HG03159 (cell line): ENCODE data around the gene KCTD17.

Experiments
- ATAC-seq: cut with Tn5 transposase; IDR thresholded peaks from one replicate; pipeline ENCODE4 v1.9.1; 2021; ENCODE audit warnings: mild to moderate bottlenecking, moderate library complexity; ENCODE audit not compliant: unreplicated experiment

KCTD17 gene

DNA sequence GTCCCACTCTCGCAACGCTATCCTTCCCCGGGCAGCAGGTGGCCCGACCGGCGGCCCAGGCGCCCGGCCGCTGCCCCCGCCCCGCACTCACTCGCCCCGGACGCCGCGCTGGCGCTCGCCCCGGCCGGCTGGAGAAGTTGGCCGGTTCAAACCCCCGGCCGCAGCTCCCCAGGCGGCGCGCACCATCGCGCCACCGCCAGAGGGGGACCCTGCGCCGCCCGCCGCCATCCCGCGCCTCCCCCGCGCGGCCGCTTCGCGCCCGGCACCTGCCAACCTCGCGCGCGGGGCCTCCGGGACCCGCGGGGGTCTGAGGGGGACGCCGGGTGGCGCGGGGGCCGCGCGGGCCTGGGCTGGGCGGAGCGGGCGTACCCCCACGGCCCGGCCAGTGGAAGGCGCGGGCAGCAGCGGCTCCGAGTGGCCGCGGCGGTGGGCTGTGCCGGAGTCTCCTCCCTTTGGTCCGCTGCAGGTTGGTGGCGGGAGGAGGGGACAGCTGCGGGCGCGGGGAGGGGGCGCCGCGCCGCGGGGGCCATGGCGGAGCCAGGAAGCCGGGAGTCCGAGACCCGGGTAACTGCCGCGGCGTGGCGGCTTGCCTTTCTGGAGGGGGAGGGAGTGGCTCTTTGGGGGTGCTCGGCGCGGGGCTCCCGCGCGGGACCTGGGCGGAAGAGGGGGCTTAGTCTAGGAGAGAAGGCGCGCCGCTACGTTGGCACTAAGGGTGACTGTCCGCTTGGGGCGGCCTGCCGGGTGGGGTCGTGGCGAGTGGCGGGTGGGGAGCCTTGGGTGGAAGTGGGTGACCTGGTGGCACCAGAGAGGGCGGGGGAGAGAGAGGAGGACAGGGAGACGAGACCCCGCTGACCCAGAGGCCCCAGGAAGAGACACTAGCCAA is 32.0 kb upstream of the KCTD17 start, which contains the start of the genes MPST and TST:
Gene MPST, plus strand, starts transcription at position 434 of the 883 bp plus-strand sequence. Its CDS starts 95 bp downstream, at position 529.
Gene TST, minus strand, starts transcription at position 139 of the 883 bp plus-strand sequence. CDS start 715 bp downstream, outside the sequence.
- peak; percentile 59 for ATAC-seq

DNA sequence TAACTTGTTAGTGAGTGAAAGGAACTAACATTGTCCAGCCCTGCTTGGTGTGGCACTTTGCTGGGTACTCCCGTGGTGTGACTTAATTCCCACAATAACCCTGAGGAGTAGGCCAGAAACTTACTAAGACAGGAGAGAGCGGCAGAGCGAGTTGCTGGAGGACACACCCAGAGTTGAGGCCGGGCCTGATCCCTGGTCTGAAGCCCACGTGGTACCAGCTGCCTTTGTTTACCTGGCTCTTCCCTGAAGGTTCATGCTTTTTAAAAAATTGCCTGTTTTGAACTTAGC is 31.4 kb upstream of the KCTD17 start:
- ATAC-seq = no peak

DNA sequence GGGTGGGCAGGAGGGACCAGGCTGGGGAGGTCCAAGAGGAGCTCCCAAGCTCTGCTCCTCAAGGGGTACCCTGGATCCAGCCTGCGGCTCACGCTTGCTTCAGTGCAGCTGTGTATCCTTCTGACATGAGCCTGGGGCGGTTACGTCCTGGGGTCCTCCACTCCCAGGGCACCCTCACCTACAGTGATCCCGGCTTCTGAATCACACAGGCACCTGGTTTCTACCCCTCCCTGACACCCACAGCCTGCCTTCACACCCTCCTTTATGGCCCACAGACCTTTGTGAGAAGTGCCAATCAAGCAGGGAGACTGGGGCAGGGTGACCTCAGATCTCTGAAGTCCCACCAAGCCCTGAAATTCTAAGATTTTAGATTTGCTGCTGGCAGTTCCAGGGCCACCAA is 30.5 kb upstream of the KCTD17 start:
- ATAC-seq = no peak

DNA sequence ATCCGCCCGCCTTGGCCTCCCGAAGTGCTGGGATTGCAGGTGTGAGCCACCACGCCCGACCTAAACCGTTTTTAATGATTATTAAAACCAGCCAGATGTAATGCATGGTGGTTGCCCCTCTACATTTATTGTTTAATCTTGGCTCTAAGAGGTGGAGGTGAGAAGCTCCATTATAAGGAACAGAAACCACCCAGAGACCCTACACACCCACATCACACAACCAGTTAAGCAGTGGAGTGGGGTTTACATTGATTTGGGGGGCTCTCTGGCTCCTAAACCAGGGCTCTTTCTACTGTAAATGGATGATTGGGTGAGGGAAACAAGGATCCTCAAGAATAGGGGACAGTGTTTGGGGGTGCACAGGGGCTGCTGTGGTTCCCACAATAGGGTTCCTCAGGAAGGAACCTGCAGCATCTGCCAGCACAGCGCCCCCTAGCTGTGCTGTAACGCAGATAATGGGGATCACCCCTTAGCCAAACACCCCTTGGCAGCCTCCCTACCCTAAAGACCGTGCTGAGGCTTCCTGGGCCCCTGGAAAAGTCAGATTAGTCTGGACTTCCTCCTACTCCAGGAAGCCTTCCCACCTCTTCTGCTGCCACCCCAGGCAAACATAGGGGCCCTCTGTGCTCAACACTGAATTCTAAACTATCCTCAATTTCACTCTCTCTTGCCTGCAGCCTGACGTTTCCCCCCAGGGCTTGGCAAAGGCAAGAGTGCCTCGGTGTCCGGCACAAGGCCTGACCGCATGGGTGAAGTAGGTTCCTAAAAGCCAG is 29.6 kb upstream of the KCTD17 start:
- no peak for ATAC-seq

DNA sequence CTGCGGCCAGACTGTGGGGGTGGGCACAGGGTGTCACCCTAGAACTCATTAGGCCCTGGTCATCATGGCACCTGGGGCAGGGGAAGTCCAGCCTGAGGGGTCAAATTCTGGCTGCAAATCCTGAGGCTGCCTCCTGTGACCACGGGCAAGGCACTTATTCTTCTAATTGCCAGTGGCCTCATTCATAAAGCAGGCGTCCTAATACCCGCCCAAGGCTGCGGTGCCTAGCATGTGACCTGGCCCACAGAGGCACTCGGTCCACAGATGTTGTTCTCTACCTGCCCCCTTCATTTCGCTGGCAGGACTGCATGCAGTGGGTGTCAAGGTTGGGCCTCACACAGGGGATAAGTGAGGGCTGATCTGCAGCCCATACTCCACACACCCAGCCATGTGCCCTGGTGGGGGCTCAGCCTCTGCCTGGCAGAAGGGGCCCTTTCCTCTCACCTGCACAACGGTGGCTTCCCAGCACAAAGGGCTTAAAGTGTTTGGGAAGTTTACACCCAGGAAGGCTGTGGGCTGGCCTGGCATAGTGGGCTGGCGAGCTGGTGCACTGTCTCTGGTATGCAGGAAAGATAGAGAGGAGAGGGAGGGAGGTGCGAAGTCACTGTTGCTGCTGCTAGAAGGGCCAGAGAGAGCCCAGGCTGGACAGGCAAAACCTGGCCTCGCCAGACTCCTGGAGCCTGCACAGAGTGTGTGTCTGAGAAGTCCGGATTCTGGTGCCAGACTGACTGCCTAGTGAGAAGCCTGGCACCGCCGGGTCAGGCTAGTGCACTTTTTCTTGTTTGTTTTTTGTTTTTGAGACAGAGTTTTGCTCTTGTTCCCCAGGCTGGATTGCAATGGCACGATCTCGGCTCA is 28.8 kb upstream of the KCTD17 start:
- no peak for ATAC-seq

DNA sequence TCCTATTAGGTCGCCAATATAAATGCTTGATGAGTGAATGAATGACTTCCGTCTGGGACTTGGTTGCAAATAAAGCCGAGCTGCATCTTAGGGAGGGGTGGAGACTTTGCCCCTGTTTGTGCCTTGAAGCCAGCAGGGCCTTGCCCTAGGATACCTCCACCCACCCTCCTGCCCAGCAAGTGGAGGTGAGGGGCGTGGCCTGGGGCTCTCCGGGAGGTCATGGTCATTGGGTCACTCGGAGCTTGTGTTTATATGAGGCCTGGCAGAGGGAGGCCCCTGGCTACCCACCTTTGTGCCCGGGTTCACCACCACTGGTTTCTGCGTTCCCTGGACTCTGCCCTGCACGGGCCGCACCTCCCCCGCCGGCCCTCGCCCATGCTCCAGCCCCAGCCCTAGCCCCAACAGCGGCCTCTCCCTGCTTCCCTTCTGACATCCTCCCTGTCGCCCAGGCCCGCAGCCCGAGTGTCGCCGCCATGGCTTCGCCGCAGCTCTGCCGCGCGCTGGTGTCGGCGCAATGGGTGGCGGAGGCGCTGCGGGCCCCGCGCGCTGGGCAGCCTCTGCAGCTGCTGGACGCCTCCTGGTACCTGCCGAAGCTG is 27.7 kb upstream of the KCTD17 start:
- ATAC-seq = no peak

DNA sequence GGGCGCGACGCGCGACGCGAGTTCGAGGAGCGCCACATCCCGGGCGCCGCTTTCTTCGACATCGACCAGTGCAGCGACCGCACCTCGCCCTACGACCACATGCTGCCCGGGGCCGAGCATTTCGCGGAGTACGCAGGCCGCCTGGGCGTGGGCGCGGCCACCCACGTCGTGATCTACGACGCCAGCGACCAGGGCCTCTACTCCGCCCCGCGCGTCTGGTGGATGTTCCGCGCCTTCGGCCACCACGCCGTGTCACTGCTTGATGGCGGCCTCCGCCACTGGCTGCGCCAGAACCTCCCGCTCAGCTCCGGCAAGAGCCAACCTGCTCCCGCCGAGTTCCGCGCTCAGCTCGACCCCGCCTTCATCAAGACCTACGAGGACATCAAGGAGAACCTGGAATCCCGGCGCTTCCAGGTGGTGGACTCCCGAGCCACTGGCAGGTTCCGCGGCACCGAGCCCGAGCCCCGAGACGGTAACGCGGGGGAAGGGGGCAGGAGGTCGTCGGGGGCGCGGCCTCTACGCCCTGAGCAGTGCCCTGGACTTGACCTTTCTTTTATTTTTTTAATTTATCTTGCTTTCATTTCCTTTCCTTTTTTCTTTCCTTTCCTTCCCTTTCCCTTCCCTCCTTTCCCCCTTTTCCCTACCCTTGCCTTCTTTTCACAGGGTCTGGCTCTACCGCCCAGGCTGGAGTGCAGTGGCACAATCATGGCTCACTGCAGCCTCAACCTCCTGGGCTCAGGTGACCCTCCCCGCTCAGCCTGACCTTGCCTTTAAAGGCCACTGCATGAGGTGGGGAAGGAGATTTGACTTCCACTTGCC is 27.0 kb upstream of the KCTD17 start:
- ATAC-seq = no peak

DNA sequence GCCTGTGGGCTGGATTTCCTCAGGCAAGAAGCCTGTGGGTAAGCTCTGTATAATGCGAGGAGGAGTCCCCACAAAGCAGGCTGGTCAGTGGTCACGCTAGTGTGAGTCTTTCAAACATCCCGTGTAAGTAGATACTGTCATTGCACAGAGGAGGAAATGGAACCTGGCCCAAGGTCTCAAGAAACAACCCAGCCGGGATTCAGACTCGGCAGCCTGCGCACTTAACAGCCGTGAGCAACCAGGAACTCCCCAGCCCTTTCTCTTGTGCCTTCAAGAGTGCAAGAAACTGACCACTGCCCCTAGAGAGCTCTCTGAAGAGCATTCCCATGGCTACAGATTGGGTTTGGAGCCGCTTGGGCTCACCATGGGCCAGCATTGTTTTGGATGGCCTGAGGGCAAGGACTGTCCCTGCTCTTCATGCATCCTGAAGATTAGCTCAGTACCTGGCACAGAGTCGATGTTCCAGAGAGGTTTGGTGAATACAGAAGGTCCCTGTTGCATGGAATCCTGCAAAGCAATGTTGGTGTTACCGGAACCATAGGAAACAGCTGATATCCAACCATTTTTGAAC is 26.0 kb upstream of the KCTD17 start:
- no peak for ATAC-seq

DNA sequence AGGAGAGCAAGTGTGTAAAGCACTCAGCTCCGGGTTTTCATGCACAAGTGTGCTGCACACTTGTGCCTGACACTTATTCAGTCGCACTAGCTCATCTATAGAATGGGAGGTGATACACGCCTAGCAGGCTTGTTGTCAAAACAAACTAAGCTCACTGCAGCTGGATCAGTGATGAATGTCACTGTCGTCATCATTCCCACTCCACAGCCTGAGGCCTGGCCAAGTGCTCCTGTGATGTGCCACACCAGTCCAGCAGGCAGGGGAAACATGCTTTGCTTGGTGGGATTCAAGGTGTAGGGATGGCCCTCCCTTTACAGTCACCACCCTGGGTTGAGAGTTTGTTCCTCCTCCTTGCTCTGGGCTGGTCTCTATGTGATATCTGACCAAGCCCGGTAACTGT is 25.2 kb upstream of the KCTD17 start:
- no peak for ATAC-seq

DNA sequence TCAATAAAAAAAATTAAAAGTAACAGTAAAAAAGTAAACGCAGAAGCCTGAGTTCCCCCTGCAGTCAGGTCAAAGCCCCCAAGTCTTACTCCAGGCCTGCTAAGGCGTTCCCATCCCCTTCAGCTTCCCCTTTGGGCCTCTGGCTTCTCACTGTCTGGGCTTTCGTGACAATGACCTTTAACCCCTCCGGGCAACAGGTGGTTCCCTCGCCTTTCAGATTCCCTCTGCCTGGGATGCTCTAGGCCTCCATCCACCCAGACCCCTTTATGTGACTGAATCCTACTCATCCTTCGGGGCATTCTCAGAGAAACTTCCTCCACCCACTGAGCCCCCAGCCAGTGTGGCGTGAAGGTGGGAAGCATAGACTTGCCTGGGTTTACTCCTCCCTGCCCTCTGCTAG is 24.0 kb upstream of the KCTD17 start:
- no peak for ATAC-seq

DNA sequence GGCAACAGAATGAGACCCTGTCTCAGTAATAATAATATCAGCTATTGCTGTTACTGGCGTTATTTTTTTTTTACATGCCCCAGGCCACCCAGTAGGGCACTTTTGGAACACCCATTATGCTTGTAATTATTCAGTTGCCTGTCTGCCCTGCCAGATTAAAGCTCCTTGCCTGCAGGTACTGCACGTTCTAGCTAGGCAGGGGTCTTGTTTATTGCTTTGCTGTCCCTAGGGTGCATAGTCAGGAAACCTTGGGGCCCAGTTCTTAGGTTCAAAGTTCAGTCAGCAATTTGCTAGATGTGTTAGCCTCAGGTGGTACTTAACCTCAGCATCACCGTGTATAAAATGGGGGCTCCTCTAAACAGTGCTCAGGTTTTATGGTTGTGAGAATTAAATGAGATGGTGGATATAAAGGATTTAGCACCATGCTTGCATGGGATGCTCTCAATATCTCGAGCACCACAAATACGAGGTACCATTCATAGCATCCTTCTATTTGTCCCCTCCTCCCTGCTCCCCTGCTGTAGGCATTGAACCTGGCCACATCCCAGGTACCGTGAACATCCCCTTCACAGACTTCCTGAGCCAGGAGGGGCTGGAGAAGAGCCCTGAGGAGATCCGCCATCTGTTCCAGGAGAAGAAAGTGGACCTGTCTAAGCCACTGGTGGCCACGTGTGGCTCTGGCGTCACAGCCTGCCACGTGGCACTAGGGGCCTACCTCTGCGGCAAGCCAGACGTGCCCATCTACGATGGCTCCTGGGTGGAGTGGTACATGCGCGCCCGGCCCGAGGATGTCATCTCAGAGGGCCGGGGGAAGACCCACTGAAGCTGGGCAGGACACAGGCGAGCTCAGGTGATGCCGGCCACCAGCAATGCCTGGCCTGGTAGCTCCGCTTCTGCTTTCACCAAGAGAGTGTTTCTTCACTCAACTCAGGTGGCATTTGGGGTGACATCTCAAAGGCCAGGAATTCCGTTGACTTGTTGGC is 22.6 kb upstream of the KCTD17 start:
- ATAC-seq = no peak

DNA sequence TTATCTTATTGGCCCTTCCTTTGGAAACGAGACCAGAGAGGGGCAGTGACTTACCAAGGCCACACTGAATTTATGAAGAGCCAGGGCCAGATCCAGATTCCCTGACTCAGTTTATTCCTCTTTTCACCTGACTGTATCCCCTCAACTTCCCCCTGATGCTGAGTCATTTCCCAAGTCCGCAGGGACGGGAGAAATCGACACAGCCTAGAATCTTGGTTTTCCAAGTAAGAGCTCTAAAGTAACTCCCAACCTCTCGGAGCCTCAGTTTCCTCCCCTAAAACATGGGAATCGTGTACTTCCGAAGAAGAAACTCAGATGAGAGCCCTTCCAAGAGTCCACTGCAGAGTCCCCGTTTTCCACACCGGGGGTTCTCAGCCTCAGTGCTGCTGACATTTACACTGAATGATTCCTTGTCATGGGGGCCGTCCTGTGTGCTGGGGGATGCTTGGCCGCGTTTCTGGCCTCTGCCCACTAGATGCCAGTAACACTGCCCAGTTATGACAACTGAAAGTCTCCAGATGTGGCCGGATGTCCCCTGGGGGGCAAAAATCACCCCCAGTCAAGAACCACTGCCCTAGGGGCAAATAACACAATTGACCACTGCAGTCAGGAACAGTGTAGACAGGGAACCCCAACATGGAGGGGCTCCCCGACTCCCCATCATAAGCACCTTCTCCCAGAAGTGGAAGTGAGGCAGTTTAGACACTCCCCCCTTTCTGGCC is 20.8 kb upstream of the KCTD17 start:
- ATAC-seq = no peak

DNA sequence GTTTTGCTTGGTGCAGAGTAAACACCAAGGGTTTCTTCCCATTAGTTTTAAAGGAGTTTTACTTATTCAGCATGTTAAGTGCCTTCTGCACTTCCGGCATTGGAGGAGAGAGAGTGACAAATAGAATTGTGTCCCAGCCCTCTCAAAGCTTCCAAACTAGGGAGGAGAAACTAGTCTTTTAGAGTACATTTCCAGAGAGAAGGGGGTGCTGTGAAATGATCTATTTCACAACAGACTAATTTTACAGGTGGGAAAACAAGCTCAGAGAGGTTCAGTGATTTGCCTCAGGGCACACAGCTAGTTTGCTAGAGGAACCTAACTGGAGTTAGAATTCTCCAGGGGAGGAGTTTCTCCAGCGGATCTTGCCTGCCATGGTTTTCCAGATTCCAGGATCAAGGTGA is 19.4 kb upstream of the KCTD17 start:
- ATAC-seq = no peak

DNA sequence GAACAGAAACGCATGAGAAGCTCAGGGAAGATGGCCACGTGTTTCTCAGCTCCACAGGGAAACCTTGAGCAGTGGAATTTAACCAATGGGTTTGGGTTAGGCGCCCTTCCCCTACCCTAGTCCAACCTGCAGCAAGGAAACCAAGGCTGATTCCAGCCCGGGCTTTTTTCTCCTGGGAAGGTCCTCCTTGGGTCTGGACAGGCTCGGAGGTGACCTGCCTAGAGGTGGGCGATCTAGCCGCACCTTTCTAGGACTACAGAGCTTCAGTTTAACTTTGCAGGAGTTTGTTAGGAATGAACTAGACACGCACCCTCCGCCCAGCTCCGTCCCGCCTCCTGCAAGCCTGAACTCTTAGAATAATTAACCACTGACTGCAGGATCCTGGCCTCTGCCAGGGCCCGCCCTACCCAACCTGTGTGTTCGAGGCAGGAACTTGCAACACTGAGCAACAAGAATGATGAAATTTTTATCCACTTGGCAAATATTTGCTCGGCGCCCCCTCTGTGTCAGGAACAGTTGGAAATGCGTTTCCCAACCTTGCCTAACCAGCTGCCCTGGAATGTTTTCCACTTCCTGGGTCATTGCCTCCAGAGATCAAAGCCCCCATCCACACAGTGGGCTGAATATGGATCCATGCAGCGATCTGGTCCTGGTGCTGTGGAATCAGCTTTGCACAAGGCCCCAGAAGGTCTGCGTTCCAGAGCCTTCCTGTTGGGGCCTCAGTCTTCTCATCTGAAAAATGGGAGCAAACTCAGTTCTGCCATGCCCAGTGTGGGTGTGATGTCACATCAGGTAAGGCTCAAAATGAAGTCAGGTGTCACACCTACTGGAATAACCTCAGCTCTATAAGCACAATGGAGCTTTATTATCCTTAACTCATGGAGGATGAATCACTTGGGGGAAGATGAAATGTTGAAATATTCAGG is 18.7 kb upstream of the KCTD17 start:
- ATAC-seq = no peak

DNA sequence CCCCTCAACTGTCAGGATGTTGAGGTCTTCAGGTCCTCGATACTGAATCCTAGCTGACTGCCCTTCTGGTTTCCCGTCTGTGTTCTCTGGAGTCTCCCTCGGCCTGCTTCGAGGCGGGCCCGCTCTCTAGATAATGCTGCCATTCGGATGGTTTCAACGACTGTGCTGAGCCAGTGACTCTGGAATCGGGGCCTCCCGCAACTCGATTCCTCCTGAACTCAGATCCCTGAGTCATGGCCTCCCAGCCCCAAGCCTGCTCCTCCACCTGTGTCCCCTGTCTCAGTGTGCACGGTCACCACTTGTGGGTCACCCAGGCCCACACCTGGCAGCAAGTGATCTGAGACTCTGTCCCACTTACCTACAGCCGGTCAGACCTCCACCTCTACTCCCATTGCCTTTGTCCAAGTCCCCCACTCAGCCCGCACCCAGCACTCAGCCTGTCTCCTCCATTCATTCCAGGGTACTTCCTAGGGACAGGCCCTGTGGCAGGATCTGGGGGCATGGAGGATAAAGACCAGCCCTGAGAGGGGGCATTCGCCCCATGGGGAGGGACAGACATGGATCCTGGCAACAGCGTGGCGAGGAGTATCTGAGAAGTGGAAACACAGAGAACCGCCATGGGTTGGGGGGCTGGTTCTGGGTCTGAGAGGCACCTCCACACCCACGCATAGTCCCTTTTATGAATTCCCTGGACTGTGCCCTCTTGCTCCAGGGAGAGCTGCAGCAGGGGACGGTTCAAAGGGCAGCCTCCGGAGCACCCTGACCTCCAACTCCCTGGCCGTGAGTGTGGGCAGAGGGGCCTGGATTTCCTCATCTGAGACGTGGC is 17.7 kb upstream of the KCTD17 start:
- no peak for ATAC-seq
